ENCODE measurements around the gene SCFD2.

The SCFD2 gene

DNA sequence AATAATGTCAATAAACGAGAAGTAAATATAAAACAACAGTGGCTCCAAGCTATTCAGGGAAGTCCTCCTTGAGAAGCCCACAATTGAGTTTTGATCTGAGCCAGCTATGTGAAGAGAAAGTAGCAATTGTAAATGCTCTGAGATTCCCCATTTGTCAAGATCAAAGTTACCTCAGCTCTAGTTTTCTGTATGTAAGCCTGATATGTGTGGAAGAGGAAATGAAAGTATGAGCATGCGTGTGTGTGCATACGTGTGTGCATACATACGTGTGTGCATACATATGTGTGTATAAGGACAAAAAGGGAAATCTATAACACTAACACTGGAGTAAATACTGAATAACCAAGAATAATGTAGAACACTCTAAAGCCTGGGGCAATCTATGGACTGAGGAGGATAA, 130.3 kb downstream of the SCFD2 start:
- H3K4me1 ChIP-seq (ENCODE audit: insufficient read depth, low read length, severe bottlenecking), result no peaks in the 10 kb centered on the region
- no peak overlapping the region for H3K4me3 ChIP-seq (ENCODE audit: low read depth, low read length, poor library complexity, severe bottlenecking)
- no peak overlapping the region for H3K9ac ChIP-seq (ENCODE audit: low read length)
- H3K36me3 ChIP-seq (ENCODE audit: insufficient read depth, low read length), result no peaks in the 10 kb centered on the region
- H3F3A ChIP-seq (ENCODE audit: insufficient read depth, low read length), result no peaks in the 10 kb centered on the region
- H4K20me1 ChIP-seq (ENCODE audit: insufficient read depth, low read length), result no peaks in the 10 kb centered on the region
- H3K9me2 ChIP-seq (ENCODE audit: low read depth, low read length), result no peaks in the 10 kb centered on the region
- H3K9me3 ChIP-seq (ENCODE audit: low read length), result no peaks in the 10 kb centered on the region
- no peaks in the 10 kb centered on the region for H3K79me2 ChIP-seq (ENCODE audit: insufficient read depth, low read length)
- H3K4me2 ChIP-seq (ENCODE audit: low read length), result no peak overlapping the region
- no peaks in the 10 kb centered on the region for H3K27me3 ChIP-seq (ENCODE audit: insufficient read depth, low read length)
- no peak overlapping the region for H2AFZ ChIP-seq (ENCODE audit: low read length)
- TF ChIP-seq CTCF (IDR thresholded peaks at IDR 0.05; ENCODE audit: low read length), result no peak
- TF ChIP-seq EZH2 (IDR thresholded peaks at IDR 0.05; ENCODE audit: borderline replicate concordance, low read length), result no peak
- no peak overlapping the region for H3K27ac ChIP-seq (ENCODE audit: low read depth, low read length, poor library complexity, severe bottlenecking)

GRCh38 chr4:53234669-53235068, 131.2 kb downstream of the SCFD2 start:
- Histone ChIP-seq H3K9ac (ENCODE audit: low read length) (no peak overlapping the region), H3K27me3 (ENCODE audit: insufficient read depth, low read length) (no peaks in the 10 kb centered on the region), H4K20me1 (ENCODE audit: insufficient read depth, low read length) (no peaks in the 10 kb centered on the region), H3F3A (ENCODE audit: insufficient read depth, low read length) (no peaks in the 10 kb centered on the region), H2AFZ (ENCODE audit: low read length) (no peak overlapping the region), H3K36me3 (ENCODE audit: insufficient read depth, low read length) (no peaks in the 10 kb centered on the region), H3K4me1 (ENCODE audit: insufficient read depth, low read length, severe bottlenecking) (no peaks in the 10 kb centered on the region), H3K9me3 (ENCODE audit: low read length) (no peaks in the 10 kb centered on the region), H3K4me2 (ENCODE audit: low read length) (no peak overlapping the region), H3K4me3 (ENCODE audit: low read depth, low read length, poor library complexity, severe bottlenecking) (no peak overlapping the region), H3K9me2 (ENCODE audit: low read depth, low read length) (no peaks in the 10 kb centered on the region), H3K79me2 (ENCODE audit: insufficient read depth, low read length) (no peaks in the 10 kb centered on the region), H3K27ac (ENCODE audit: low read depth, low read length, poor library complexity, severe bottlenecking) (no peak overlapping the region)
- TF ChIP-seq EZH2 (IDR thresholded peaks at IDR 0.05; ENCODE audit: borderline replicate concordance, low read length) (no peak), CTCF (IDR thresholded peaks at IDR 0.05; ENCODE audit: low read length) (no peak)

- no peak overlapping the region for H3K27ac ChIP-seq (ENCODE audit: low read depth, low read length, poor library complexity, severe bottlenecking)
- H3F3A ChIP-seq (ENCODE audit: insufficient read depth, low read length), result no peaks in the 10 kb centered on the region
- no peaks in the 10 kb centered on the region for H4K20me1 ChIP-seq (ENCODE audit: insufficient read depth, low read length)
- no peaks in the 10 kb centered on the region for H3K9me2 ChIP-seq (ENCODE audit: low read depth, low read length)
- no peaks in the 10 kb centered on the region for H3K27me3 ChIP-seq (ENCODE audit: insufficient read depth, low read length)
- TF ChIP-seq EZH2 (IDR thresholded peaks at IDR 0.05; ENCODE audit: borderline replicate concordance, low read length), result no peak
- no peak for TF ChIP-seq CTCF (IDR thresholded peaks at IDR 0.05; ENCODE audit: low read length)
- H3K79me2 ChIP-seq (ENCODE audit: insufficient read depth, low read length), result no peaks in the 10 kb centered on the region
- no peaks in the 10 kb centered on the region for H3K36me3 ChIP-seq (ENCODE audit: insufficient read depth, low read length)
- no peak overlapping the region for H2AFZ ChIP-seq (ENCODE audit: low read length)
- no peak overlapping the region for H3K4me3 ChIP-seq (ENCODE audit: low read depth, low read length, poor library complexity, severe bottlenecking)
- H3K9me3 ChIP-seq (ENCODE audit: low read length), result no peaks in the 10 kb centered on the region
- H3K4me1 ChIP-seq (ENCODE audit: insufficient read depth, low read length, severe bottlenecking), result no peaks in the 10 kb centered on the region
- no peak overlapping the region for H3K9ac ChIP-seq (ENCODE audit: low read length)
- H3K4me2 ChIP-seq (ENCODE audit: low read length), result no peak overlapping the region
Observed at GRCh38 chr4:53234111-53234510, 131.8 kb downstream of the SCFD2 start.
